ENCODE measurements around the gene PPP1R14B.

DNA sequence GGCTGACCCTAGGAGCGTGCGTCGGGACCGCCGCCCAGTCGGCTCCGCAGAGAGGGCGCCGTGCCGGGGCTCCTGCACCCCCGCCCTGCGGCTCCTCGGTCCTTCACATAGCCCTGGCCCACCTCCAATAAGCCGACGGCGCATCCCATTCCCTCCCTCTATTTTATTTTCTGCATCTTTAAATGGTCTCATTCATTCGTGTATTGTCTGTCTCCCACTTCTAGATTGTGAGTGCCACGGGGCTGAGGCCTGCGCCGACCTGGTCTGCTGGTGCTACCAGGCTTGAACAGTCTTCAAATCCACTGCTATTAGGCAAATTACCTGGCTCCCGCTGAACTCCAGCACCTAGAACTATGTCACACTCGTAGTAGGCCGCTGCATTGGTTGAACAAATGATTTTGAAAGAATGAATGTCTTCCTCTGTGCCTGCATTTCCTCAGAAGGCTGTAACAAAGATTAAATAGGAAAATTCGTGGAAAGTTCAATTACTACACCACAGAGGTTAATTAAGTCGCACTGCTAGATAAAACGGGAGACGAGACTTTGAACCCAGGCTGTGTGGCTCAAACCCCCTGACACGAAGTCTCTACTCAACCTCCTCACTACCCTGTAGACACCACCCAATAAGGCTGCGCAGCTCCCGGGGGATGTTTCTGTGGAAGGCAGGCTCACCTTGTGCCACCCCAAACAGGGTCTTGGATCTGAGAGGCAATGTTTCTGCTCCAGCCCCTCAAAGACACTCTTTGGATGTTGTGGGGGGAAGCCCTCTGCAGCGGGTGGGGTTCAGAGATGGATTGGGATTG, 1.2 kb upstream of the PPP1R14B start:
- TF ChIP-seq, protein P1, sequence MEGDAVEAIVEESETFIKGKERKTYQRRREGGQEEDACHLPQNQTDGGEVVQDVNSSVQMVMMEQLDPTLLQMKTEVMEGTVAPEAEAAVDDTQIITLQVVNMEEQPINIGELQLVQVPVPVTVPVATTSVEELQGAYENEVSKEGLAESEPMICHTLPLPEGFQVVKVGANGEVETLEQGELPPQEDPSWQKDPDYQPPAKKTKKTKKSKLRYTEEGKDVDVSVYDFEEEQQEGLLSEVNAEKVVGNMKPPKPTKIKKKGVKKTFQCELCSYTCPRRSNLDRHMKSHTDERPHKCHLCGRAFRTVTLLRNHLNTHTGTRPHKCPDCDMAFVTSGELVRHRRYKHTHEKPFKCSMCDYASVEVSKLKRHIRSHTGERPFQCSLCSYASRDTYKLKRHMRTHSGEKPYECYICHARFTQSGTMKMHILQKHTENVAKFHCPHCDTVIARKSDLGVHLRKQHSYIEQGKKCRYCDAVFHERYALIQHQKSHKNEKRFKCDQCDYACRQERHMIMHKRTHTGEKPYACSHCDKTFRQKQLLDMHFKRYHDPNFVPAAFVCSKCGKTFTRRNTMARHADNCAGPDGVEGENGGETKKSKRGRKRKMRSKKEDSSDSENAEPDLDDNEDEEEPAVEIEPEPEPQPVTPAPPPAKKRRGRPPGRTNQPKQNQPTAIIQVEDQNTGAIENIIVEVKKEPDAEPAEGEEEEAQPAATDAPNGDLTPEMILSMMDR (conservative IDR thresholded peaks at IDR 0.05): no peak
- TF ChIP-seq ZFX (IDR thresholded peaks at IDR 0.05): no peak

Measured in C4-2B (cell line).